ENCODE data around the gene MCU. TPM values are rescaled to one million over a fixed set of nuclear protein-coding genes. Genes with fewer than 3 reads are reported as not detected.
"Not testable (repeated sequence)": the region's sequence is repeated elsewhere in the genome, so short reads cannot be mapped to it uniquely, and the experiment has no call there.

MCU gene
- total RNA-seq, 2 experiments from 2014 or later: 9.4 to 9.9 TPM

DNA sequence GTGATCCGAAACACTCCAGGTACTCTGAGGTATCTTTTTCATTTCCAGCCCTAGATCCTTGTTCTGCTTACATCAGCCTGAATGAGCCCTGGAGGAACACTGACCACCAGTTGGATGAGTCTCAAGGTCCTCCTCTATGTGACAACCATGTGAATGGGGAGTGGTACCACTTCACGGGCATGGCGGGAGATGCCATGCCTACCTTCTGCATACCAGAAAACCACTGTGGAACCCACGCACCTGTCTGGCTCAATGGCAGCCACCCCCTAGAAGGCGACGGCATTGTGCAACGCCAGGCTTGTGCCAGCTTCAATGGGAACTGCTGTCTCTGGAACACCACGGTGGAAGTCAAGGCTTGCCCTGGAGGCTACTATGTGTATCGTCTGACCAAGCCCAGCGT, 206.7 kb downstream of the MCU start:
- Histone ChIP-seq H3K79me2 (ENCODE audit: insufficient read depth, low read depth, low read length) (no peaks in the 10 kb centered on the region), H3K4me2 (ENCODE audit: low read length) (no peak overlapping the region), H3K36me3 (ENCODE audit: insufficient read depth, low read length) (no peaks in the 10 kb centered on the region), H3K4me1 (ENCODE audit: insufficient read depth, low read length, poor library complexity, severe bottlenecking) (no peaks in the 10 kb centered on the region), H3K9me3 (ENCODE audit: low read length) (no peaks in the 10 kb centered on the region), H2AFZ (ENCODE audit: low read length) (no peak overlapping the region), H3K4me3 (ENCODE audit: low read depth, low read length, poor library complexity, severe bottlenecking) (no peak overlapping the region), H4K20me1 (ENCODE audit: insufficient read depth, low read length) (no peaks in the 10 kb centered on the region), H3K9me2 (ENCODE audit: insufficient read depth, low read length) (no peaks in the 10 kb centered on the region), H3K27ac (ENCODE audit: low read depth, low read length, poor library complexity, severe bottlenecking) (no peak overlapping the region)
- no peak for DNase-seq (ENCODE audit: low spot score)
- TF ChIP-seq, protein P1, sequence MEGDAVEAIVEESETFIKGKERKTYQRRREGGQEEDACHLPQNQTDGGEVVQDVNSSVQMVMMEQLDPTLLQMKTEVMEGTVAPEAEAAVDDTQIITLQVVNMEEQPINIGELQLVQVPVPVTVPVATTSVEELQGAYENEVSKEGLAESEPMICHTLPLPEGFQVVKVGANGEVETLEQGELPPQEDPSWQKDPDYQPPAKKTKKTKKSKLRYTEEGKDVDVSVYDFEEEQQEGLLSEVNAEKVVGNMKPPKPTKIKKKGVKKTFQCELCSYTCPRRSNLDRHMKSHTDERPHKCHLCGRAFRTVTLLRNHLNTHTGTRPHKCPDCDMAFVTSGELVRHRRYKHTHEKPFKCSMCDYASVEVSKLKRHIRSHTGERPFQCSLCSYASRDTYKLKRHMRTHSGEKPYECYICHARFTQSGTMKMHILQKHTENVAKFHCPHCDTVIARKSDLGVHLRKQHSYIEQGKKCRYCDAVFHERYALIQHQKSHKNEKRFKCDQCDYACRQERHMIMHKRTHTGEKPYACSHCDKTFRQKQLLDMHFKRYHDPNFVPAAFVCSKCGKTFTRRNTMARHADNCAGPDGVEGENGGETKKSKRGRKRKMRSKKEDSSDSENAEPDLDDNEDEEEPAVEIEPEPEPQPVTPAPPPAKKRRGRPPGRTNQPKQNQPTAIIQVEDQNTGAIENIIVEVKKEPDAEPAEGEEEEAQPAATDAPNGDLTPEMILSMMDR (conservative IDR thresholded peaks at IDR 0.05; ENCODE audit: low read length): no peak
- no peak for TF ChIP-seq EZH2phosphoT487 (IDR thresholded peaks at IDR 0.05; ENCODE audit: borderline replicate concordance, low read depth, low read length)
- ChIA-PET POLR2A (no interaction called here), CTCF (ENCODE audit: unreplicated experiment) (no interaction called here)
- intact Hi-C loops (cut with micrococcal nuclease; ENCODE audit: unreplicated experiment): no loop called here
- no TSS peak for BruUV-seq (replicated peaks)

DNA sequence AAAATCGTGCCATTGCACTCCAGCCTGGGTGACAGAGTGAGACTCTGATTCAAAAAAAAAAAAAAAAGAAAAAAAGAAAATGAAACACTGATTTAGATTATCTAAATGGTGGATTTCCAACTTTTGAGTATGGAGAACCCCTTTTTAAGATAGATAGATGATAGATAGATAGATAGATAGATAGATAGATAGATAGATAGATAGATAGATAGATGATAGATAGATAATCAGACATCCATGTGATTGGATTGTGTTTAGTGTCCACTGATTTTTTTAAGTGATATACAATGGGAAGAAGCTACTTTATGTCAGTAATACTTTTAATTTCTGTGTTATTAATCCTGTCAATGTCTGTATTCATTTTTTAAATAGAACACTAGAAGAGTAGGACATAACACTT, 207.6 kb downstream of the MCU start:
- no peaks in the 10 kb centered on the region for H4K20me1 ChIP-seq (ENCODE audit: insufficient read depth, low read length)
- H3K9me3 ChIP-seq (ENCODE audit: low read length): no peaks in the 10 kb centered on the region
- DNase-seq (ENCODE audit: low spot score): no peak
- TF ChIP-seq EZH2phosphoT487 (IDR thresholded peaks at IDR 0.05; ENCODE audit: borderline replicate concordance, low read depth, low read length): no peak
- TF ChIP-seq, protein P1 (conservative IDR thresholded peaks at IDR 0.05; ENCODE audit: low read length): no peak
- no peak overlapping the region for H2AFZ ChIP-seq (ENCODE audit: low read length)
- intact Hi-C loops (cut with micrococcal nuclease; ENCODE audit: unreplicated experiment): no loop called here
- CTCF ChIA-PET (ENCODE audit: unreplicated experiment): no interaction called here
- no peaks in the 10 kb centered on the region for H3K4me1 ChIP-seq (ENCODE audit: insufficient read depth, low read length, poor library complexity, severe bottlenecking)
- no peaks in the 10 kb centered on the region for H3K36me3 ChIP-seq (ENCODE audit: insufficient read depth, low read length)
- BruUV-seq (replicated peaks): no TSS peak
- no peaks in the 10 kb centered on the region for H3K79me2 ChIP-seq (ENCODE audit: insufficient read depth, low read depth, low read length)
- no peaks in the 10 kb centered on the region for H3K9me2 ChIP-seq (ENCODE audit: insufficient read depth, low read length)
- POLR2A ChIA-PET: interaction anchor here (0.7 kb wide), 2 partner anchors 338 to 699 kb away, joined by 3 to 4 read pairs; no protein-coding TSS in a partner anchor
- no peak overlapping the region for H3K4me3 ChIP-seq (ENCODE audit: low read depth, low read length, poor library complexity, severe bottlenecking)
- H3K4me2 ChIP-seq (ENCODE audit: low read length): no peak overlapping the region
- no peak overlapping the region for H3K27ac ChIP-seq (ENCODE audit: low read depth, low read length, poor library complexity, severe bottlenecking)

DNA sequence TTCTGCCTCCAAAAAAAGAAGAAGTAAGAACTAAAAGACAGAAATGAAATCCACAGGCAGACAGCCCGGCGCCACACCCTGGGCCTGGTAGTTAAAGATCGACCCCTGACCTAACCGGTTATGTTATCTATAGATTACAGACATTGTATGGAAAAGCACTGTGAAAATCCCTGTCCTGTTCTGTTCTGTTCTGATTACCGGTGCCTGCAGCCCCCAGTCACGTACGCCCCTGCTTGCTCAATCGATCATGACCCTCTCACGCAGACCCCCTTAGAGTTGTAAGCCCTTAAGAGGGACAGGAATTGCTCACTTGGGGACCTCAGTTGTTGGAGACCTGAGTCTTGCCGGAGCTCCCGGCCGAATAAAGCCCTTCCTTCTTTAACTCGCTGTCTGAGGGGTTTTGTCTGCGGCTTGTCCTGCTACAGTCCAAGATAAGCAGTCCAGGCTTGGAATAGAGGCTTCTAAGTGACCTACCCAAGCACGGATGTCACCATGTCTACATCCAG, 212.1 kb downstream of the MCU start:
- CTCF ChIA-PET (ENCODE audit: unreplicated experiment); DNase-seq (ENCODE audit: low spot score); H3K27ac ChIP-seq (ENCODE audit: low read depth, low read length, poor library complexity, severe bottlenecking); H3K4me3 ChIP-seq (ENCODE audit: low read depth, low read length, poor library complexity, severe bottlenecking); H3K4me1 ChIP-seq (ENCODE audit: insufficient read depth, low read length, poor library complexity, severe bottlenecking); POLR2A ChIA-PET; H3K36me3 ChIP-seq (ENCODE audit: insufficient read depth, low read length); H4K20me1 ChIP-seq (ENCODE audit: insufficient read depth, low read length); H3K79me2 ChIP-seq (ENCODE audit: insufficient read depth, low read depth, low read length); H3K9me2 ChIP-seq (ENCODE audit: insufficient read depth, low read length); intact Hi-C loops (cut with micrococcal nuclease; ENCODE audit: unreplicated experiment); H3K9me3 ChIP-seq (ENCODE audit: low read length); H2AFZ ChIP-seq (ENCODE audit: low read length); BruUV-seq (replicated peaks); H3K4me2 ChIP-seq (ENCODE audit: low read length): not testable (repeated sequence)
